Activated naive CD4-positive, alpha-beta T cell treated with anti-CD3 and anti-CD28 coated beads, Interleukin-2, amount 10 ng/mL, durations not matched to agents 7 days and 5 days (primary cell): ENCODE results near the gene XRCC3.
A peak's percentile ranks its signal among the peaks of the same experiment; 100 is the strongest.

Experiments
- CTCF ChIA-PET: fragments of 350-600 bp; sonication (Branson Sonifier 250); formaldehyde crosslinking; loops from one replicate; lab custom pipeline; 2021; ENCODE audit warnings: antibody characterized with exemption; lab: Charles Lee
- DNase-seq: peaks from one replicate; pipeline ENCODE4 v3.0.0-alpha.2; 2020
- H3K27ac Mint-ChIP-seq: one replicate; pipeline ENCODE4 v1.8.0; 2021; ENCODE audit warnings: mild to moderate bottlenecking, moderate library complexity, mixed read lengths
- H3K27me3 Mint-ChIP-seq: one replicate; pipeline ENCODE4 v1.8.0; 2021; ENCODE audit warnings: mild to moderate bottlenecking, mixed read lengths
- H3K36me3 Mint-ChIP-seq: one replicate; pipeline ENCODE4 v1.8.0; 2021; ENCODE audit warnings: mixed read lengths
- H3K4me1 Mint-ChIP-seq: one replicate; pipeline ENCODE4 v1.8.0; 2021; ENCODE audit warnings: mixed read lengths
- H3K4me3 Mint-ChIP-seq: one replicate; pipeline ENCODE4 v1.8.0; 2021; ENCODE audit warnings: mild to moderate bottlenecking, moderate library complexity, mixed read lengths
- H3K9me3 Mint-ChIP-seq: one replicate; pipeline ENCODE4 v1.8.0; 2021; ENCODE audit warnings: mixed read lengths

XRCC3 gene

DNA sequence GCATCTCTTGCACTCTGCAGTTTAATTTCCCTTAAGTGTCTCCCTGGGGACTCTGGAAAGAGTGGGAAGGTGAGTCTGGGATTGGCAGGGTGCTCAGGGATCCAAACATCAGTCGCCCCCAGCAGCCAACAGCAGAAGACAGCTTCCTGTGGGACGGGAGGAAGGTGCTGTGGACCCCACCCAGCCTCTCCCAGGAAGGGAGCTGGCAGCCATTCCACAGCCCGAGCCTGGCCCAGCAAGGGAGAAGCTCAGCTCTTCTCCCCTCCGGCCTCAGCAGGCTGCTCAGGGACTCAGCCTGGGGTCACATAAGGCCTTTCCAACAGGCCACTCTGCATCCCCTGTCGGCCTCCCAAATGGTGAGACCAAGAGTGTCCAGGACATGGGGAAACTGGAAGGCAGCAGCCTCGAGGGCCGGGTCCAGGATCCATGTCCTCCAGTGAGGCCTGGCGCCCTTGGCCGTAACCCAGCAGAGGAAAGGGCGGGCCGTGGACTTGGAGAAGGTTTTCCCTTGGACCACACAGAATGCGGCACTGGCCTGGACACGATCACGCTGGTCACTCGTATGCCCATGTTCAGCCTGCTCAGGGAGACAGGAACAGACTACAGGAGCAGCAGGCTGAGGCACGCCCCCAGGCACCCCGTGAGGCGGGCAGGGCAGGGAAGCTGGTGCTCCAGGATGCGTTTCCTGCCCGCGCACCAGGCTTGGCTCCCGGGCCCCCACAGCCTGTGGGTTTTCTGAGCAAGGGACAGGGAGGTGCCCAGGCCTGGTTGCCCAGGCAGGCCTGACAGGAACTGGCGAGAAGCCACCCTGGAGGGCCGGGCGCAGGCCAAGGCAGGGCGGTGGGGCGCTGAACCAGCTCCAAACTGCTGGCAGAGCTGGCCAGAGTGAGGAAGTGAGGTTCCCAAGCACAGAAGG lies 3.5 kb downstream of the XRCC3 start:
- Mint-ChIP-seq H3K36me3 (peaks cover 14% of the 10 kb centered on the region), H3K9me3 (no peaks in the 10 kb centered on the region), H3K4me1 (peaks cover 47% of the 10 kb centered on the region), H3K4me3 (no peak overlapping the region), H3K27me3 (no peaks in the 10 kb centered on the region), H3K27ac (peak overlapping the region; percentile 8)
- no peak for DNase-seq
- CTCF ChIA-PET = no interaction called here

DNA sequence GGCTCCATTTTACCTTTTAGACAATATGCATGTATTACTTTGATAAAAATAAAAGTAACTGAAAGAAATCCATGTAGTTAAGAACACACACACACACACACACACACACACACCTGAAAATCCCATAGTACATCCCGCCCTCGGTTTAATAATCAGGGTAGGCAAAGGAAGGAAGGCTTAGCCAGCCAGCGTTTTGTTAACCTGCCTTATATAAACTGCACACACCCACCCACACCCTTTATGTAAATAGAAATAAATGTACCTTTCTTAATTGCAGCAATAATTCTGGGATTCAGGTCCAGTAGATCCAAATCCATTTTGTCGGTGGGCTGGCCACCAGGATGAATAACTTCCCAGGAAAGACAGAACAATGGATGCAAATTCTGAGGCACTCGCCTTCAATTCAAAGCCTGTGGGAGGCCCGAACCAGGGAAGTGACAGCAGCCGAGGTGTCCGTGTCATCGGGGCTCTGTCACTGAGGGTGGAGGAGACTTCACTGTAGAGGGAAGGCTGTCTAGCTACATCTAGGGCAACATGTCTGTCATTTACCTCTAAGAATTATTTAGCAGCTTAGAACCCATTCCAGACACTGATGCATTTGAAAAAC lies 4.4 kb downstream of the XRCC3 start:
- Mint-ChIP-seq H3K27ac (no peak overlapping the region), H3K4me3 (no peak overlapping the region), H3K27me3 (no peaks in the 10 kb centered on the region), H3K4me1 (peaks cover 43% of the 10 kb centered on the region), H3K9me3 (no peaks in the 10 kb centered on the region), H3K36me3 (peaks cover 14% of the 10 kb centered on the region)
- CTCF ChIA-PET = no interaction called here
- no peak for DNase-seq

DNA sequence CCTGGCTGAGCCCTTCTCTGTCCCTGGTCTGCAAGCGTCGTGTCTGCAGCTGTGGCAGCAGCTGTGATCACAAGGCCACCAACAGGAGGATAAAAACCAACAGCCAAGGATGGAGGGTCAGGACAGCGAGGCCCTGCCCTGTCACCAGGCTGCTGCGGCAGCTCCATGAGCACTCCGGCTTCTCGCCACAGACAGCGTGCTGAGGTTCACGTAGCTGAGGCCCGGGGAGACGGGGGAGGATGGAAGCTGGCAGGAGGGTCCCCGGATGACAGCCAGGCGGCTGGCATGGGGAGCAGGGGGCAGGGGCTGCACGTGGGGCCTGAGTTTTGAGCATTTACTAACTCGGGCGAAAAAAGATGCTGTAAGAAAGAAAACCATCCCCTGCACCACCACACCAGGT lies 5.4 kb downstream of the XRCC3 start:
- Mint-ChIP-seq H3K4me3 (no peak overlapping the region), H3K9me3 (no peaks in the 10 kb centered on the region), H3K4me1 (peaks cover 41% of the 10 kb centered on the region), H3K27ac (peak overlapping the region; percentile 37), H3K36me3 (peaks cover 15% of the 10 kb centered on the region), H3K27me3 (no peaks in the 10 kb centered on the region)
- DNase-seq = no peak
- CTCF ChIA-PET = no interaction called here

DNA sequence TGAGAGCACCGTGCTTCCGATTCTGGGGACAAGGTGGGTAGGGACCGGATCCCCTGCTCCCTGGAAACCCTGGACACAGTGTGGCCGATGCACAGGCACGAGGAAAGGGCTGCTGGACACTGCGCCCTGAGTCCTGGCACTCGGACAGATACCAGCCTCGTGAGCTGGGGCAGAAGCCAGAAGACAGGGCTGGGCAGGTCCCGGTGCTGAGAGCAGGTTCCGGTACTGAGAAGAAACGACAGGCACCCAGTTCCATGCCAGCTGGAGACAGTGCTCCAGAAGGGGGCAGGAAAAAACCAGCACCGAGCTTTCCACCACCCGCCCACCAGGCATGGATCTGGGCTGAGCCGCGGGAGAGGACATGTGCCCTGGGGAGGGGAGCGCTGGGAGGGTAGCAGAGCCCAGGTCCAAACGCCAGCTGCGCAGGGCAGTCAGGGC lies 6.5 kb downstream of the XRCC3 start:
- H3K4me1 Mint-ChIP-seq = peaks cover 31% of the 10 kb centered on the region
- H3K9me3 Mint-ChIP-seq = no peaks in the 10 kb centered on the region
- CTCF ChIA-PET = no interaction called here
- no peaks in the 10 kb centered on the region for H3K27me3 Mint-ChIP-seq
- H3K4me3 Mint-ChIP-seq = no peak overlapping the region
- H3K27ac Mint-ChIP-seq = no peak overlapping the region
- DNase-seq = no peak
- H3K36me3 Mint-ChIP-seq = peaks cover 18% of the 10 kb centered on the region

DNA sequence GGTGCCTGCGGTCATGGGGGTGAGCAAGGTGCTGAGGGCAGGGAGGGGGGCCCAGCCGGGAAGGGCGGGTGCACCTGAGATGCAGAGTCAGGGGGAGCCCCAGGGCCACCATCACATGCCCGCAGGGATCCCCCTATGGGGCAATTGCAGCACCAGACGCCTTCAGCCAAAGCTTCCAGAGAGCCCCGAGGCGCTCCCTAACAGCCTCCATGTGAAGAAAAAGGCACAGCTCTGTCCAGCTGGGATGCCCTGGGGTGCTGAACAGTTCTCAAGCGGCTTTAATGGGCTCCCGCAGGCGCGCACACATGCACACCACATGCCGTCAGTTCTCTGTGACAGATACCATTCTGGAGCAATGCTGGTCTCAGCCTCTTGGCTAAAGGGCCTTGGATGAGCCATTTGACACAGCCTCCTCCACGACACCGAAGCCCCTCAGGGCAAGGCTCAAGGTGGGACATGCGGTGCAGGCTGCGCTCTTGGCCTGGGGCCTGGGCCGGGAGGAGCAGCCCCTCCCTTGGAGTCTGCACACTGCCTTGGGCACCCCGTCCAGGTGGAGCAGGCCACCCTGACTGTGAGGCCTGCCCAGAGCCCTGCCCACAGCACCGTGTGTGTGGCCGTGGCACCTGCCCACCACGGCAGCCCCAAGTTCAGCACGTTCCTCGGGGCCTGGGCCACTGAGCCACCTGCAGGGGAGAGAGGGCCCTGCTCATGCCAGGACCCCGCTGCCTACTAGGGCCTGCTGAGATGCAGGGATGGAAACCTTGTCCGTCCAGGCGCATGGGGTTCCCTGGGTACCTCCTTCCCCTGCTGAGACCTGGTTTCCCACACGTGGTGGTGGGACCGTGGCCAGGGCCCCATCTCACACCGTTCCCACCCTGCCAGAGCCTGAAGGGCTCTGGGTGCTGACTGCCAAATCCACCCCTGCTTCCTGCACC lies 7.7 kb downstream of the XRCC3 start:
- Mint-ChIP-seq H3K27ac (no peak overlapping the region), H3K27me3 (no peaks in the 10 kb centered on the region), H3K4me1 (peaks cover 20% of the 10 kb centered on the region), H3K36me3 (peaks cover 26% of the 10 kb centered on the region), H3K4me3 (no peak overlapping the region), H3K9me3 (no peaks in the 10 kb centered on the region)
- CTCF ChIA-PET = no interaction called here
- no peak for DNase-seq

DNA sequence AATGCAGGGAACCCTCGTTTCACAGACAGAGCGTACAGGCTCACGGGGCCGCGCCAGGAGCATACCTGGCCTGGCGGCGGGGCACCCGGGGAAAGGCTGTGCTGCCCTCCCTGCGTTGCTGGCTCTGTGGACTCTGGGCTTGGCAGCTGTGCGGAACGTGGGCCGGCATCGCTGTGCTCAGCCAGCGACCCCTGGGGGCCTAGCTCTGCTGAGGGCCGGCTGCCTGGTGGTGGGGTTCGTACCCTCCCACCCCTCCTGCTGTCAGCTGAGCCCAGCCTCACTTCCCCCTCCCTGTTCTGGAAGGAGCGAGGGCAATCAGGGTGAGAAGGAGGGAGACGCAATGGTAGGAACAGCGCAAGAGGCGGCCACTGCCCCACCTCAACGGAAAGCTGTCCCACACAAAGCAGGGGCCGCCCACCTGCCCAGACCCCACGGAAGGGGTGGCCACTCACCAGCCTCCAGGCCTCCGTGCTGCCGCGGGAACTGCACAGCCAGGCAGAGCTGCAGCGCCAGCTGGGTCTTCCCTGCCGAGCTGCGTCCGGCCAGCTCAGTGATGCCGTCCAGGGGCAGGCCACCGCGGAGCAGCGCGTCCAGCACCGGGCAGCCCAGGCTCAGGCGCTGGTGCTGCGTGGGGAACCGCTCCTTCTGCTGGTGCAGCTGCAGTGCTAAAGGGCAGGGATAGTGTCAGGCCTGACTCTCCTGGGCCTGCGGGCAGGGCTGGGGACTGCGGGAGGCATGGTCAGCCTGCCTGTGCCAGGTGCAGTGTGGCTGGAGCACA lies 8.5 kb downstream of the XRCC3 start:
- DNase-seq = no peak
- no peaks in the 10 kb centered on the region for H3K9me3 Mint-ChIP-seq
- H3K36me3 Mint-ChIP-seq = peaks cover 29% of the 10 kb centered on the region
- H3K27ac Mint-ChIP-seq = no peak overlapping the region
- H3K4me3 Mint-ChIP-seq = no peak overlapping the region
- CTCF ChIA-PET = interaction anchor here (1.5 kb wide), 1 partner anchor 12 kb away, joined by 4 read pairs; no protein-coding TSS in a partner anchor
- no peaks in the 10 kb centered on the region for H3K27me3 Mint-ChIP-seq
- peaks cover 11% of the 10 kb centered on the region for H3K4me1 Mint-ChIP-seq

DNA sequence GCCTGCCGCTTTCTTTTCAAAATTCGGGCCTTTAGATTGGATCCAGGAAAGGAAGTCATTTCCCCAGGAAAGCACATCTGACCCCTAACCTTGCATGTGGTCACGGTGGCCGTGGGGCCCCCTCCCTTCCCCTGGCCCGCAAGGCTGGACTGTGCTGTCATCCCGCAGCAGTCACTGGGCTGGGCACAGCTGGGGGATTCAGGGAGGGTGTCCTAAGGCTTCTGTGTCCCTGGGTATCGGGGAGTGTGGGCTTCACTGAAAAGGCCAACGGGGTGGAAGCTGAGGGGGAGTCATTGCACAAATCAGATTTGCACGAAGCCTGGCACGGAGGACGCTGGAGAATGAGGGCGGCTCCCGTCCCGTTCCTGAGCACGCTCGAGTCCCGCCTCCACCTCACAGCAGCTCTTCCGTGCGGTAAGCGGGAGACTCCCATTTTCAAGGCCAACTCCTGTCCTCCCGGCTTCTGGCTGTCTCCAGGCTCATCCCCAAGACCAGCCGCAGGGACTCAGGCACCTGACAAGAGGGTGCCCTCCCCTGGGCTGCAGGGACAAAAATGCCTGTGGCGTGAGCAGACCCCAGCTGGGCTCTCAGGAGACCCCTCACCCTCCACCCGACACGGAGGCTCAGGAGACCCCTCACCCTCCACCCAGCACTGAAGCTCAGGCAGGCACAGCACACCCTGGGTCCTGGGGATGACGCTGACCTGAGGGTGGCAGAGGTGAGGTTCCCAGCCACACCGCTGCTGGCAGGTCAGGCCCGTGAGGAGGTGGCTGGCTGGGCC lies 9.6 kb downstream of the XRCC3 start:
- no peaks in the 10 kb centered on the region for H3K9me3 Mint-ChIP-seq
- peaks cover under 1% of the 10 kb centered on the region for H3K4me1 Mint-ChIP-seq
- CTCF ChIA-PET = interaction anchor here (1.5 kb wide), 1 partner anchor 11 kb away, joined by 4 read pairs; no protein-coding TSS in a partner anchor
- peaks cover 29% of the 10 kb centered on the region for H3K36me3 Mint-ChIP-seq
- H3K4me3 Mint-ChIP-seq = no peak overlapping the region
- H3K27me3 Mint-ChIP-seq = no peaks in the 10 kb centered on the region
- H3K27ac Mint-ChIP-seq = no peak overlapping the region
- DNase-seq = no peak

DNA sequence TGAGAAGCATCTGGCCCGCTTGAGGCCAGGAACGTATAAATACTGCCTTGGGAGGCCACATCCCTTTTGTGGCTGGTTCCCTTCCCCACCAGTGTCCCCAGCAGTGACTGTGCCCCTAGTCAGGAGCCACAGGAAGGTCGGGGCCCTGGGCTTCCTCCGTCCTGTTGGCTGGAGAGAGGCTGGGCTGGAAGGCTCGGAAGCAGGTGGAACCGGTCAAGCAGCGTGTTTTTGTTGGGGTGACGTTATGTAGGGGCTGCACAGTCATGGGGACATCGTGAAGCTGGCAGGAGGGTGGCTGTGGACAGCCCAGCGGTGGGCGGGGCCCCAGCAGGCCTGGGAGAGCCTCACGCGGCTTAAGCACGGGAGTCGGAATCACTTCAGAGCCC lies 10.1 kb downstream of the XRCC3 start:
- no peaks in the 10 kb centered on the region for H3K4me1 Mint-ChIP-seq
- no peak for DNase-seq
- no peaks in the 10 kb centered on the region for H3K27me3 Mint-ChIP-seq
- CTCF ChIA-PET = no interaction called here
- H3K4me3 Mint-ChIP-seq = no peak overlapping the region
- no peaks in the 10 kb centered on the region for H3K9me3 Mint-ChIP-seq
- no peak overlapping the region for H3K27ac Mint-ChIP-seq
- H3K36me3 Mint-ChIP-seq = peaks cover 29% of the 10 kb centered on the region

DNA sequence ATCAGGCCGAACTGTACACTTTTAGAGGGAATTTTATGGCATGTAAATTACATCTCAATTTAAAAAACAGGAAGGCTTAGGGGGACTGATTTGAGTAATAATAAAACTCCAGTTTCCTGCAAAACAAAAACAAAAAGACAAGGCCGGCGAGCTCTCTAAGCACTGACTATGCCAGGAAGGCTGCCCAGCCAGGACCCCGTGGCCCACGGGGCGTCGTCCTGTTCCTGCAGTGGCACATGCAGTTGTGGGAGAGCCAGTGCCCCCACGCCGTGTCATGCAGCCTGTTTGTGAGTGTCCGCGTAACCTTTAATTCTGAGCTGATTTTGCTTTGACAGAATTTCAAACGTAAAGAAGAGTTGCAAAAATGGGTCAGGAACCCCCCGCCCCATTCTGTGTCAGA lies 10.5 kb downstream of the XRCC3 start:
- H3K27ac Mint-ChIP-seq = no peak overlapping the region
- H3K9me3 Mint-ChIP-seq = no peaks in the 10 kb centered on the region
- H3K27me3 Mint-ChIP-seq = no peaks in the 10 kb centered on the region
- H3K4me3 Mint-ChIP-seq = no peak overlapping the region
- CTCF ChIA-PET = no interaction called here
- no peaks in the 10 kb centered on the region for H3K4me1 Mint-ChIP-seq
- DNase-seq = no peak
- peaks cover 29% of the 10 kb centered on the region for H3K36me3 Mint-ChIP-seq

DNA sequence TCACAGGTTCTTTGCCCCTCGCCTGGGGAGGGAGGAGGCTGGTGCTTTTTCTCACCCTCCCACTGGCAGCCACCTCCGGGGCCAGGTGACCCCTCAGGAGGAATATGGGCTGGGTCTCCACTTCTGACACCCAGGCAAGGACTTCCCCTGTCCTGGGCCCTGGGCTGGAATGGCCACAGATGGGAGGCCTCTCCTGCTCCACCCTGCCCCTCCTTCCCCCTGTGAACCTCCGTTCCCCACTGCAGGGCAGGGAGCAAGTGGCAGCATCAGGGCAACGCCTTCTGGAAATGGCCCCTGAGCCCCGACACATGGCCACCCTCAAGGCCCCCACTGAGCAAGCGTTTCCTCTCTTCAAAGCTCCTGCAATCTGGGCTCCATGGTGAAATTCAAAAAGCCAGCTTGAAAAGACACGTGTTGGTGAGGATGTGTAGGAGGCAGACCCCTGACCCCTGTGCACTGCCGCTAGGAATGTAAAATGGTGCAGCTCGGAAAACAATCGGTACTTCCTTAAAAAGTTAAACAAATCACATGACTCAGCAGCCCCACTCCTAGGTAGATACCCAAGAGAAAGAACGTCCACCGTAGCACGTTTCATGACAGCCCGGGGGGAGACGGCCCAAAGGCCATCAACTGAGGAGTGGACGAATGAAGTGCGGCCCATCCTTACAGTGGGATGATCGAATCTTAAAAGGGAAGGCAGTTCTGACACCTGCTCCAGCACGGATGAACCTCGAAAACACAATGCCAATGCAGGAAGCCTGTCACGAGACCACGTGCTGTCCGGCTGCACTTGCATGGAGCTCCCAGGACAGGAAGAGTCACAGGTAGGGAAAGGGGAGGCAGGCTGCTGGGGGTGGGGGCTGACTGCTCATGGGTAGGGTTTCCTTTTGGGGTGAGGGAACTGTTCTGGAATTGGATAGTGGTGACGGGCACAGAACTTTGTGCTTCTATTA lies 11.5 kb downstream of the XRCC3 start:
- peaks cover 24% of the 10 kb centered on the region for H3K36me3 Mint-ChIP-seq
- no peak overlapping the region for H3K27ac Mint-ChIP-seq
- H3K4me1 Mint-ChIP-seq = no peaks in the 10 kb centered on the region
- no peak for DNase-seq
- no peaks in the 10 kb centered on the region for H3K27me3 Mint-ChIP-seq
- H3K4me3 Mint-ChIP-seq = no peak overlapping the region
- CTCF ChIA-PET = no interaction called here
- H3K9me3 Mint-ChIP-seq = no peaks in the 10 kb centered on the region

DNA sequence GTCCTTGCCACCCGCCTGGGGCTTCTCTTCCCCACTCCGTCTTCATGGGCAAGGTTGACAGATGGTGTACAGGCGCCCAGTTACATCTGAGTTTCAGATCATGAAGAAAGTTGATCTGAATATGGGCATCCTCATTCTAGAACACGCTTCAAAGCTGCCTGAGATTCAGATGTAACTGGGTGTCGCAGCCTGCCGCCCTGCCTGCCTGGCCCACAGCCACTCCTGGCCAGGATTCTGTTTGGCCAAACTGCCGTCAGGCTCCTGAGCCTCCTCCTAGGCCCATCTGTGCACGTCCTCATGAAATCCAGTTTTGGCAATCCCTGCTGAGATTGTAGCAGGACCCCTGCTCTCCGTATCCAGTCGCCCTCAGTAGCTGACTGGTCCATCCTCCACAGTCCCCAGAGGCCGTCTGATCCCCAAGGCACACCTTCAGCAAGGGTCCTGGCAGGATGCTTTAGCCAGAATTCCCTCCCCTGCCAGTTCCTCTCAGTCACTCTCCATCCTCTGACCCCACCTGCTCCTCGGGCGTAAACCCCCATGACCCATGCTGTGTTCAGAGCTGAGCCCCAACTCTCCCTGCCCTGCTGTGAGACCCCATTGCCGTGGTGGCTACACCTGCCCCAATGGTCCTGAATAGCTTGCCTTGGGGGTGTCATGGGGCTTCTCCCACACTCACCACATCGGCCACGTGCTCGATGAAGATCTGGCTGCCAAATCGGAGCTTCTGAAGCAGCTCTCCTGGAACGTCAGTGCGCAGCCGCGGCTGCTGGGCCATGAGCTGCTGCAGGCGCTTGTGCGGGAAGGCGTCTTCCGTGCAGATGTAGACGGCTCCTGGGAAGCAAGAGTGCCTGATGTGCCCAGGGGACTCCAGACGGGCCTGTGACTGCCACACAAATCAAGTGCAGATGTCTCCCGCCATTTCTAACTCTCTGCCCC lies 12.5 kb downstream of the XRCC3 start:
- no peak for DNase-seq
- no peak overlapping the region for H3K4me3 Mint-ChIP-seq
- H3K36me3 Mint-ChIP-seq = peaks cover 17% of the 10 kb centered on the region
- no peaks in the 10 kb centered on the region for H3K27me3 Mint-ChIP-seq
- H3K27ac Mint-ChIP-seq = no peak overlapping the region
- no peaks in the 10 kb centered on the region for H3K4me1 Mint-ChIP-seq
- no peaks in the 10 kb centered on the region for H3K9me3 Mint-ChIP-seq
- CTCF ChIA-PET = interaction anchor here (0.6 kb wide), 1 partner anchor 25 kb away, joined by 3 read pairs; no protein-coding TSS in a partner anchor
